ENCODE data around the gene GALNT17.

DNA sequence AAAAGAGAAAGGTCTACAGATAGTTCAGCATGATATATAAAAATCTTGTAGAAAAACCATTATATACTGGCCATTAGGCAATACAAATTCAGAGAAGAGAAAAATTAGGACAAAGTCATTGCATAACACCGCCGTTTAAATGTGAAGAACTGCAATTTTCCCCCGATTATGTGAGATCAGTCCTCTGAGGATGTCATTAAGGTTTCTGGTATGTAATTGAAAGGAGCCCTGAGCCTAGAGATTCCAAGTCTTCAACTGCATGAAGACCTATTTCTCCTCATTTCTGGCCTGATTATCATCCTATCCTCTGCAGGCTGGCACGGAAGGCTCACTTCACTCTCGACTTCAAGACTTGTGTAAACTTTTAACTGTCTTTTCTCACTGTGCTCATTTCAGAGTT is 395.3 kb downstream of the GALNT17 start:
- TF ChIP-seq CEBPB (IDR thresholded peaks at IDR 0.05): no peak
- no peak for TF ChIP-seq FOXM1 (IDR thresholded peaks at IDR 0.05; ENCODE audit: borderline replicate concordance, low read depth)
- no peak for TF ChIP-seq RAD21 (IDR thresholded peaks at IDR 0.05; ENCODE audit: low read depth)
- no peak for TF ChIP-seq TAF1 (IDR thresholded peaks at IDR 0.05; ENCODE audit: low read depth)
- no peak for TF ChIP-seq NFIC (IDR thresholded peaks at IDR 0.05)
- no peak for TF ChIP-seq CREB1 (IDR thresholded peaks at IDR 0.05; ENCODE audit: low read depth)
- TF ChIP-seq, protein P1, sequence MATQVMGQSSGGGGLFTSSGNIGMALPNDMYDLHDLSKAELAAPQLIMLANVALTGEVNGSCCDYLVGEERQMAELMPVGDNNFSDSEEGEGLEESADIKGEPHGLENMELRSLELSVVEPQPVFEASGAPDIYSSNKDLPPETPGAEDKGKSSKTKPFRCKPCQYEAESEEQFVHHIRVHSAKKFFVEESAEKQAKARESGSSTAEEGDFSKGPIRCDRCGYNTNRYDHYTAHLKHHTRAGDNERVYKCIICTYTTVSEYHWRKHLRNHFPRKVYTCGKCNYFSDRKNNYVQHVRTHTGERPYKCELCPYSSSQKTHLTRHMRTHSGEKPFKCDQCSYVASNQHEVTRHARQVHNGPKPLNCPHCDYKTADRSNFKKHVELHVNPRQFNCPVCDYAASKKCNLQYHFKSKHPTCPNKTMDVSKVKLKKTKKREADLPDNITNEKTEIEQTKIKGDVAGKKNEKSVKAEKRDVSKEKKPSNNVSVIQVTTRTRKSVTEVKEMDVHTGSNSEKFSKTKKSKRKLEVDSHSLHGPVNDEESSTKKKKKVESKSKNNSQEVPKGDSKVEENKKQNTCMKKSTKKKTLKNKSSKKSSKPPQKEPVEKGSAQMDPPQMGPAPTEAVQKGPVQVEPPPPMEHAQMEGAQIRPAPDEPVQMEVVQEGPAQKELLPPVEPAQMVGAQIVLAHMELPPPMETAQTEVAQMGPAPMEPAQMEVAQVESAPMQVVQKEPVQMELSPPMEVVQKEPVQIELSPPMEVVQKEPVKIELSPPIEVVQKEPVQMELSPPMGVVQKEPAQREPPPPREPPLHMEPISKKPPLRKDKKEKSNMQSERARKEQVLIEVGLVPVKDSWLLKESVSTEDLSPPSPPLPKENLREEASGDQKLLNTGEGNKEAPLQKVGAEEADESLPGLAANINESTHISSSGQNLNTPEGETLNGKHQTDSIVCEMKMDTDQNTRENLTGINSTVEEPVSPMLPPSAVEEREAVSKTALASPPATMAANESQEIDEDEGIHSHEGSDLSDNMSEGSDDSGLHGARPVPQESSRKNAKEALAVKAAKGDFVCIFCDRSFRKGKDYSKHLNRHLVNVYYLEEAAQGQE (IDR thresholded peaks at IDR 0.05; ENCODE audit: low read depth): no peak
- TF ChIP-seq, protein P2, sequence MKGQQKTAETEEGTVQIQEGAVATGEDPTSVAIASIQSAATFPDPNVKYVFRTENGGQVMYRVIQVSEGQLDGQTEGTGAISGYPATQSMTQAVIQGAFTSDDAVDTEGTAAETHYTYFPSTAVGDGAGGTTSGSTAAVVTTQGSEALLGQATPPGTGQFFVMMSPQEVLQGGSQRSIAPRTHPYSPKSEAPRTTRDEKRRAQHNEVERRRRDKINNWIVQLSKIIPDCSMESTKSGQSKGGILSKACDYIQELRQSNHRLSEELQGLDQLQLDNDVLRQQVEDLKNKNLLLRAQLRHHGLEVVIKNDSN (IDR thresholded peaks at IDR 0.05): no peak
- no peak for TF ChIP-seq EGR1 (IDR thresholded peaks at IDR 0.05)
